HG03159 (cell line): ENCODE results near the gene ZBTB12.
"Not testable (repeated sequence)": the region's sequence is repeated elsewhere in the genome, so short reads cannot be mapped to it uniquely, and the experiment has no call there.

Experiments
- ATAC-seq: cut with Tn5 transposase; IDR thresholded peaks from one replicate; pipeline ENCODE4 v1.9.1; 2021; ENCODE audit warnings: mild to moderate bottlenecking, moderate library complexity; ENCODE audit not compliant: unreplicated experiment

The ZBTB12 gene

DNA sequence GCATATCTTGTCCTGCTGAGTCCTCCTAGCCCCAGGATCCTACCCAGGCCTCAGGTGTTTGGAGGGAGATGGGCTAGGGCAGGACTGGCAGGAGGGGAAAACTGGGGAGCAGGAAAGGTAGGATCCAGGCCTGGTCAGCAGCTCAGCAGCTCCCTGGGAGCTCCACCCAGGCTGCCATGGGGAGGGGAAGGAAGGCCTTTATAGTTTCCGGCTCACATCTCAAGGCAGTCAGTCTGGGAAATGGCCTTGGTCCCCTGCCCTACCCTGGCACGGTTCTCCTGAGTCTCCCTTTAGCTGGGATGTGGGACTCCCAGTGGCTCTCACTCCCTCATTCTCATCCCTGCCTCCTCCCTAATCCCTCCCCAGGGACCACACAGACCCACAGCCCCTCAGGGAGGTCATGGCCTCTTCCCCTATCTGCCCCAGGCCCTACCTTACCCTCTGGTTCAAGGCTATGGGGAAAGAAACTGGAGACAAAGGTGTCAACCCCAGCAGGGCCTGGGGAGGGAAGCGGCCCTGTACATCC lies 24.7 kb downstream of the ZBTB12 start:
- ATAC-seq, result no peak

- no peak for ATAC-seq
These were observed 25.5 kb downstream of the ZBTB12 start for GRCh38 chr6:31876357-31876756.

DNA sequence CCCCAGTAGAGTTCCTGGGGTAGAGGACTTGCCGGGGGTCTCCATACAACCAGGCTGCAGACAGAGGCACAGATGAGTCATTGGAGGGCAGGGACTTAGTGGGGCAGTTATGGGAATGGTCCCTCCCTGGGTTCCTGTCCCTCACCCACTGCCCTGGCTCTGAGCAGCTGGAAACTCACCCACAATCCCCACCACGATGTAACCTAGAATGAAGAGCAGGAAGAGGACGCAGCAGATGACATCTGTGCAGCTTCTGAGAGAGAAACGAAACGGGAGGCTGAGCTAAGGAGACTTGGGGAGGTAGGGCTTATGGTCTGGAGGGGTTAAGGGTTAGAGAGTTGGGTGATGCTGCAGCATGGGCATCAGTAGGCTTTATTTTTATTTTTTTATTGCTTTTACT lies 26.0 kb downstream of the ZBTB12 start:
- no peak for ATAC-seq

DNA sequence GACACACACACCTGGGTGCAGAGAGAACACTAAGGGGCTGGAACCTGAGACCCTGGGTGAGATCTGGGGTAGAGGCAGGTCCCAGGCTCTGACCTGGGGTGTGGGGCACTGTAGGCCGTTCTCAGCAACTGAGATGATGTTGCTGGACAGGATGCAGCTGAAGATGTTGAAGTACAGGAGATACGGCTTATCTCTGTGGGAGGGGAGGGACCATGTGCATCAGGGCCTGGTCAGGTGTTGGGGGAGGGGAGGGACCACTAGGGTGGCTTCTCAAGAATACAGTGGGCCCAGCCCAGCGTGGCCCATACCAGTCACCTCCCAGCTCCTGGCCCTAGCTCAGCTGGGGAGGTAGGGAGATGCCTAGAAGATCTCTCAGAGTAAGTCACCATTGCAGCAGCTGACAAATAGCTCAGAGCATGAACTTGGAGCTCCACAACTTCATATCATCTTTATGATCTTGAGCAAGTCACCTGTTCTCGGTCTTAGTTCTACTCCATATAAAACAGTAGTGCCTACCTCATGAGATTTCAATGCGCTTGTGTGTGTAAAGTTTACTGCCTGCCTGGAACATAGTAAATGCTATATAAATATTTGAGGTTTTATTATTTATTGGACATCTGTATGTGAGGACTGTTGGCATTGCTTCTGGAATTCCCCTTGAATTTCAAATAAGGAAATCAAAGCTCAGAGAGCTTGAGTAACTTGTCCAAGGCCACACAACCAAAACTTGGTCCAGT lies 26.9 kb downstream of the ZBTB12 start:
- ATAC-seq, result no peak

DNA sequence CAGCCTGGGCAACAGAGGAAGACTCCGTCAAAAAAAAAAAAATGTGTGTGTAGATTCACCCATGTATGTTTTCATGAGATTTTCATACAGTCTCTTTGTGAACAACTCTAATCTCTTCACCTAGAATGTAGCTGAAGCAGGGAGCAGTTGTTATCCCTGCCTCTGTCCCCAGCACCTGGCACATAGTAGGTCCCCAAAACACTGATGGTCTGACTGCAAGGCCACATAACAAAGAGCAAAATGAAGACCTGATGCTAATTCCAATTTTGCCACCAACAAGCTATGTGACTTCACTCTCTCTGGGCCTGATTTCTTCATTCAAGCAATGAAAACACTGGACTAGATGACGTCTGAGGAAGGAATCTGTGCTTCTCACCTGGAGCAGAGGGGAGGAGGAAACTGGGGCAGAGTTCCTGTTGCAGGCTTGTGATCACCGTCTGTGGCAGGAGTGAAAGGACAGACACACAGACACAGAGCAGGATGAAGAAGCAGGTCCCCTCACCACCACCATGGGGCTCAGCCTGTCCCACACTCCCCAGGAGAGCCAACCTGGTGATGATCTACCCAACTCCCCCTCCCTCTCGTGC lies 27.7 kb downstream of the ZBTB12 start:
- ATAC-seq, result no peak

DNA sequence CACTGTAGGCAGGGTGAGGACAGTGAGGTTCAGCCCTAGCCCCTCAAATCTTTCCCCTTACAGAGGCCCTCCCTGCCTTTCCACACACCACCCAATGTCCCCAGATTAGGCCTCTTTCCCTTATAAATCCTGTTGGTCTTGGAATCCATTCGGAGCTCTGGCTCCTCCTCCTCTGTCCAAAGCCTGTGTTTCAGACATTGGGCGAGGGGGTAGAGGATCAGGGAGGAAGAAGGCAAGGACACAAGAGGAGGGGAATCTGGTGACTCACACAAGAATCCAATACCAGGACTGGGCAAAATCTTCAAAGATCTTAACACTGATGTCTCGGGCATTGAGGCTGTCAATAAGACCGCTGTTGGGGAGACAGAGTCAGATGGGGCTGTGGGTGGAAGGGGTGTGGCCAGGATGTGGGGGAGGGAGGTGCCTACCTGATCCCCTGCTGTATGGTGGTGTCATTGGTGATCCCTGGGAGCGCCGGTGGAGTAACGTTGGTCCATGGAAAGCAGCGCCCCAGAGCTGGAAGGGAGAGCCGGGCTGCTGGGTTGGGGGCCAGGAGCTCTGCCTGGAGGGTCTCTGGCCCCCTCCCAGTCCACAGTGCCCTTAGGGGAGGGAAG lies 30.7 kb downstream of the ZBTB12 start:
- no peak for ATAC-seq

DNA sequence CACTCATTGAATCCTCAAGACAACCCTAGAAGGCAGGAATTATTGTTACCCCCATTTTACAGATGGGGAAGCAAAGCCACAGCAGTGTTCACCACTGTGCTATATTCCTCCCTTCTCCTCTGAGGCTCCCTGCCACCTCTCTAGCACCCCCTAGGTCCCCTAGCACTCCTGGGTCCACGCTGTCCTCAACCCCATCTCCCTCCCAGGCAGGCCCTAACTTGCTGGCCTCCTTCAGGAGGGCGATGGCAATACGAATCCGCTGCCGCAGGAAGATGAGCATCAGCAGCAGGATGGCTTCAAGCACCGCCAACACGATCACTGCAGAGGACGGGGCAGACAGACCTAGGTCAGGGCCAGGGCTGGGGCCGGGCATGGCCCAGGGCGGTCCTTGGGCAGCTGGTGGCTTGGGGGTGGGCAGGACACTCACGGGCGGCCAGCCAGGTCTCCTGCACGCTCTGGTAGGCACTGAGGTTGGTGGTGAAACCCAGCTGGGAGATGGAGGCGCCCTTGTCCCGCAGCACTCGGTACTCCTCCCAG lies 31.4 kb downstream of the ZBTB12 start:
- no peak for ATAC-seq

DNA sequence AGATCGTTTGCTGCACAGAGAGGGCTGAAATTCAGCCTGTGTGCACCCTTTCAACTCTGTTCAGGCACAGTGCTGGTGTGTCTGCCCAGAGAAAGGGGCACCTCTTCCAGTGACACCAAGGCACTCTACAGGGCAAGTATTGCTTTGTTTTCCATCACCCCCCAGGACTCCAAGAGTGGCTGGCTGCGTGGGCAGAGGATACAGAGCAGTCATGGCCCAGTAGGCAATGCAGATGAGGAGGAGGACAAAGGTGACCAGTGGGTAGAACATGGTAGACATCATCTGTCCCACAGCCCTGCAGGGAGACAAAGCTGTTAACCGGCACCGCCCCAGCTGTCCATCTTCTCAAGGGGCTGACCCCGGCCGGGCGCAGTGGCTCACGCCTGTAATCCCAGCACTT lies 32.5 kb downstream of the ZBTB12 start:
- ATAC-seq, result no peak

DNA sequence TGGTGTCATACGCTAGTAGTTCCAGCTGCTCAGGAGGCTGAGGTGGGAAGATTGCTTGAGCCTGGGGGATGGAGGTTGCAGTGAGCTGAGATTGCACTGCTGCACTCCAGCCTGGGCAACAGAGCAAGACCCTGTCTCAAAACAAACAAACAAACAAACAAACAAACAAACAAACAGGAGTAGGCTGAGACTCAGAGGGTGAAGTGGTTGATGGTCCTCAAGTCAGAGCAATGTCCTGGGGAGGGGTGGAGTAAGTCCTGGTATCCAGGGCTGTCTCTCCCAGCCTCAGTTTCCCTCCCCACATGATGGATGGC lies 33.3 kb downstream of the ZBTB12 start:
- not testable (repeated sequence) for ATAC-seq

DNA sequence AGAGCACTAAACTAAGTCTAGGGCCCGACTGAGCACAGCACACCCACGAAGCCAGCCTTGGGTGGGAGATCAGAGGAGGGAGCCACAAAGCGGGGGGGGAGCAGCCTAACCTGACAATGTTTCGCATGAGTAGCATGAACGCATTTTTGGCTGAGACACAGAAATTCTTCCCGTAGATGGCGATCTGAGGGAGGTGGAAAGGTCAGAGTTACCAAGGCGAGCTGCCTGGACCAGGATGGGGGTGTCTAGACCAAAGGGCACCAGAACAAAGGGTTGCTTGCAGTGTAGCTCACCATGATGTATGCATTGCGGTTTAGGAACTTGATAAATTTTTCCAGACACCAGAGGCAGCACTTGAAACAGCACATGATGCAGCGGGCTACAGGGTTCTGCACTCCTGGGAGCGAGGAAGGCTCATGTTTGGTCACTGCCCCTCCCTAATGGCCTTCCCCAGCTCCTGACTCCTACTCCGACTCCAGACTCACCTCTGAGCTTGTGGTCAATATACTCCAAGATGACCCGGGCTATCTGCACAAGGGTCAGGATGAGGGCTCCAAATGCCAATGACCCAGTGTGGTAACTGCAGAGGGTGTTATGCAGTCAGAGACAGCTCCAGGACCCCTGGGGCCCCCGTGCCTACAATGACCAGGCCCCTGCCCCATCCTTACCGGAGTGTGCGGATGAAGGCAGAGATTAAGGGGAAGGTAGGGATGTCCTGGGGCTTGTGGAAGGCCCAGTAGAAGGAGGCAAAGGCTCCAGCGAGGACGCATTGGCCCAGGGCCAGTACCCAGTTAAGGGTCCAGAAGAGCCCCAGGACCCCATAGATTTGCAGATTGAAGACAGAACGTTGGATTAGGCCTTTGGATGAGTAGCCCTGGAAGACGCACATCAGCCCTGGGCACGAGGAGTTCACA lies 36.4 kb downstream of the ZBTB12 start:
- ATAC-seq, result no peak

DNA sequence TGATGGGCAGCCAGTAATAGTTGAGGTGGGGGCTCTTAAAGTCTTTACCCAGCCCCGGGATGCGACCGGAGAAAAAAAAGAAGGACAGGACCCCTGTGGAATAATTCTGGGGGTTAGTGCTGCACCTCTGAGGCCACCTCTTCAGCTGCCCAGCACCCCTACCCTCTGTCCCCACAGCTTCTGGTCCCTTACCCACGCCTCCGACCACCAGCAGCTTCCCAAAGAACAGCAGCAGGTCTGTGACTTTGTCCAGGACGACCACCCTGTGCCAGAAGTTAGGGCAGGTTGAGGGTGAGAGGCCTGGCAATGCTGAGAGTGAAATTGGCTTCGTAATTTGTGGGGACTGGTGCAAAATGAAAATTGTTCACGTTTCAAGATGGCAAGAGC lies 37.1 kb downstream of the ZBTB12 start:
- ATAC-seq, result no peak

DNA sequence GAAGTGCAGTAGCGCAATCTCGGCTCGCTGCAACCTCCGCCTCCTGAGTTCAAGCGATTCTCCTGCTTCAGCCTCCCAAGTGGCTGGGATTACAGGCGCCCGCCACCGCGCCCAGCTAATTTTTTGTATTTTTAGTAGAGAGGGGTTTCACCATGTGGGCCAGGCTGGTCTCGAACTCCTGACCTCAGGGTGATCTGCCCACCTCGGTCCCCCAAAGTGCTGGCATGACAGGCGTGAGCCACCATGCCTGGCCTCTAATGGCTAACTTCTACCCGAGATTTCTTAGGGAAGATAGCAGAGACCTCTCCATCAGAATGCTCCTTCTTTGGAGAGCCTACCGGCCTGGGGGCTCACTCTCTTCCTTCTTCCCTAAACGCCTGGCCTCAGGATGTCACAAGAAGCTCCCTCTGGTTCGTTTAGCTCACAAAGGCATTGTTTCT lies 37.7 kb downstream of the ZBTB12 start:
- not testable (repeated sequence) for ATAC-seq

DNA sequence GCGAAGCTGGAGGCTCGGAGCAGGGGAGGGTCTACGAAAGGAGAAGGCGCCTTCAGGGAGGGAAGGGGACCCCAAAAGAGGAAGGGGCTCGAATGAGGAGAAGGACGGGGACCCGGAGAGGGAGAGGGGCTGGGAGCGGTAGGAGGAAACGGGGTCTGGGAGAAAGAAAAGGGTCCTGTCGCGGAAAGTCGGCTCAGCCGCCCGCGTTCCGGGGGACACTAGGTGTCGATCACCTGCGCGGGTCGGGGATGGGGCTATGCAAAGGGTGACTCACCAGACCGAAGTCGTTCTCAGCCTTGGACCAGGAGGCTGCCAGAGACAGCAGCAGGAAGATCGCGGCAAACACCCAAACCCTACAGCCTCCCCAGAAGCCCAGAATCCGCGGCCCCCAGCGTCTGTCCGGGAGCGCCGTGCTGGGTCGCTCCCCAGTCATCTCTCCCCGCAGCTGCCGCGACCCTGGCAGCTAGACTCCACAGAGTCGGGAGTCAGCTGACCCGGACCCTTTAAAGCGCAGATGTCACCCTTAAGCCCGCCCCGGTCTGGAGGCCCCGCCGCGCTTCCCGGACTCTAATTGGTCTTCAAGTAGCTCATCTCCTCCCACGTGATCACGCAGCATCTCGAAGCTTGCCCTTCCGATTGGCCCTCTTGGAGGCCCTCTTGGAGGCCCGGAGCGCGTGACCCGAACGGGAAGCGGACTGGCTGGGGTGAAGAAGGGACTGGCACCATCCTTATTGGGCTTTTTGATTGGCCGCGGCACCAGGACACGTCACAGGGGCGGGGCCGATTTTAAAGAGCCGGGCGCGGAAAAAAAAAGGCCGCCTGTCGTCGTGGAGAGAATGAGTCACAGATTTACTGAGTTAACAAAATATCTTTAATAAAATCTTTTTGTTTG lies 39.3 kb downstream of the ZBTB12 start, which contains the start of gene NEU1:
TSS of gene NEU1 (minus strand) at position 478 of the 892 bp plus-strand sequence. CDS start at position 433, 45 bp downstream.
- peak; percentile 91 for ATAC-seq

GRCh38 chr6:31861919-31862343 lies 40.0 kb downstream of the ZBTB12 start:
- ATAC-seq, result no peak

DNA sequence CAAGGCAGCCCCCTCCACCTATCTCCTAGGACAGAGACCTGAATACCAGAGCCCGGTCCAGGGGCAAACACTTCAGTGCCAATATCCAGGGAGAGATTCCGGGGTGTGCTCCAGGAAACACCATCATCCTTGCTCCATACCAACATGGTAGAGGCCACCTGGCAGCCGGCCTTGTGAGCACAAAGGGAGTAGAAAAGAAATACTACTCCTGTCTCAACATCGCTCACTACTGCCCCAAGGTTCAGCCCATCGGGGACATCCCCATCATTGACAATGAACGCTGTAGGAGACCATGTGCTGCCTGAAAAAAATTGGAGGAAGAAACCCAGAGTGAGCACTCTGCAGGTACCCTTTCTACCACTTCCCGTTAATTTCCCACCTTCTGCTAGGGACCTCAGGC lies 40.7 kb downstream of the ZBTB12 start:
- no peak for ATAC-seq

- no peak for ATAC-seq
These were observed 41.5 kb downstream of the ZBTB12 start for GRCh38 chr6:31860349-31860748.

- ATAC-seq, result no peak
These were observed 42.0 kb downstream of the ZBTB12 start for GRCh38 chr6:31859923-31860322.

GRCh38 chr6:31858707-31859106 lies 43.2 kb downstream of the ZBTB12 start:
- ATAC-seq, result no peak

GRCh38 chr6:31857774-31858173 lies 44.1 kb downstream of the ZBTB12 start:
- not testable (repeated sequence) for ATAC-seq
